Measurements from ENCODE around the gene PAX8.

Gene PAX8

DNA sequence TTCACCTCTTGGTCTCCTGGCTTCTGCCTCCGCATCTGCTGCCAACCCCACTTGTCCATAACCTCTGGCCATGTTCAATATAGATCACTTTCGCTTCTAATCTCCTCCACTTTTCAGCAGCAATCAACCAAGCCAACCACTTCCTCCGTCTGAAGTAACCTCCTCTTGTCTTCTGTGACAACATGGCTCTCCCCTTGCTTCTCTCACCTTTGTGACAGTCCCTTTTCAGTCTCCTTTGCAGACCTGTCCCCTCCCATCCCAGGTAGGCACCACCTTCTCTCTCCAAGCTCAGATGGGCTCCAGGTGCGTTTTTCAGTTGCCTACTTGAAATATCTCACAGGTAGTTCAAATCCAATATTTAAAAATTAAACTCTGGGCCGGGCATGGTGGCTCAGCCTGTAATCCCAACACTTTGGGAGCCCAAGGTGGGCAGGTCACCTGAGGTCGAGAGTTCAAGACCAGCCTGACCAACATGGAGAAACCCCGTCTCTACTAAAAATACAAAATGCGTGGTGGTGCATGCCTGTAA is 109.7 kb downstream of the PAX8 start:
- Histone ChIP-seq H3K4me1 (ENCODE audit: control insufficient read depth, insufficient read depth, low read length, poor library complexity, severe bottlenecking) (peaks cover 64% of the 10 kb centered on the region), H3K4me3 (ENCODE audit: insufficient read depth, low read depth, low read length, poor library complexity, severe bottlenecking) (peak overlapping the region; percentile 37), H3K27me3 (replicated peaks; ENCODE audit: control insufficient read depth, insufficient read depth, low read length, poor library complexity, severe bottlenecking) (no peaks in the 10 kb centered on the region), H3K9me3 (ENCODE audit: control insufficient read depth, low read length) (no peaks in the 10 kb centered on the region), H3K27ac (ENCODE audit: insufficient read depth, low read length, poor library complexity, severe bottlenecking) (peak overlapping the region; percentile 56), H3K36me3 (ENCODE audit: control insufficient read depth, insufficient read depth, low read length) (no peaks in the 10 kb centered on the region)
- DNase-seq: no peak

DNA sequence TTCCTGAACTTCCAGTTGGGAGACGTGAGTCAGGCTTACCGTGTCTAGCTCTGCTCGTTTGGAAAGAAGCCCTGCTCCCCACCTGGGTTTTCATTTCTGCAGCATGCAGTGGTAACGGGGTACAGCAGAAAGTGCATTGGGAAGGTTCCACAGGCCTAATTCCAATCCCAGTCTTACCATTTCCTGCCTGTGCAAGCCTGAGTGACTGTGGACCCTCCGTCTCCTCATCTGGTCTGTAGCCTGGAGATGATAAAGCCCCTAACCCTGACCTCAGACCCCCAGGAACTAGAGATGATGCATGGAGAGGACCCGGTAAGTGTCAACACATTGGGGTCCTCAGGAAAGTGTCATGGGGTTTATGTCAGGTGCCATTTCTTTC is 110.8 kb downstream of the PAX8 start:
- H3K4me3 ChIP-seq (ENCODE audit: insufficient read depth, low read depth, low read length, poor library complexity, severe bottlenecking): peak overlapping the region; percentile 37
- H3K4me1 ChIP-seq (ENCODE audit: control insufficient read depth, insufficient read depth, low read length, poor library complexity, severe bottlenecking): peaks cover 56% of the 10 kb centered on the region
- no peaks in the 10 kb centered on the region for H3K36me3 ChIP-seq (ENCODE audit: control insufficient read depth, insufficient read depth, low read length)
- H3K9me3 ChIP-seq (ENCODE audit: control insufficient read depth, low read length): no peaks in the 10 kb centered on the region
- no peak for DNase-seq
- H3K27me3 ChIP-seq (replicated peaks; ENCODE audit: control insufficient read depth, insufficient read depth, low read length, poor library complexity, severe bottlenecking): no peaks in the 10 kb centered on the region
- H3K27ac ChIP-seq (ENCODE audit: insufficient read depth, low read length, poor library complexity, severe bottlenecking): peak overlapping the region; percentile 56

- H3K27me3 ChIP-seq (replicated peaks; ENCODE audit: control insufficient read depth, insufficient read depth, low read length, poor library complexity, severe bottlenecking): no peaks in the 10 kb centered on the region
- no peak for DNase-seq
- peaks cover 55% of the 10 kb centered on the region for H3K4me1 ChIP-seq (ENCODE audit: control insufficient read depth, insufficient read depth, low read length, poor library complexity, severe bottlenecking)
- H3K36me3 ChIP-seq (ENCODE audit: control insufficient read depth, insufficient read depth, low read length): no peaks in the 10 kb centered on the region
- H3K9me3 ChIP-seq (ENCODE audit: control insufficient read depth, low read length): no peaks in the 10 kb centered on the region
- peak overlapping the region; percentile 56 for H3K27ac ChIP-seq (ENCODE audit: insufficient read depth, low read length, poor library complexity, severe bottlenecking)
- H3K4me3 ChIP-seq (ENCODE audit: insufficient read depth, low read depth, low read length, poor library complexity, severe bottlenecking): peak overlapping the region; percentile 12
Observed at GRCh38 chr2:113167115-113167932, 111.4 kb downstream of the PAX8 start.

- Histone ChIP-seq H3K4me1 (ENCODE audit: control insufficient read depth, insufficient read depth, low read length, poor library complexity, severe bottlenecking) (peaks cover 48% of the 10 kb centered on the region), H3K27ac (ENCODE audit: insufficient read depth, low read length, poor library complexity, severe bottlenecking) (no peak overlapping the region)
- DNase-seq: no peak
Observed at GRCh38 chr2:113166187-113166645, 112.5 kb downstream of the PAX8 start.

More at GRCh38 chr2:113166187-113166645, 112.5 kb downstream of the PAX8 start:
- Histone ChIP-seq H3K4me3 (ENCODE audit: insufficient read depth, low read depth, low read length, poor library complexity, severe bottlenecking) (no peak overlapping the region), H3K27me3 (replicated peaks; ENCODE audit: control insufficient read depth, insufficient read depth, low read length, poor library complexity, severe bottlenecking) (no peaks in the 10 kb centered on the region), H3K36me3 (ENCODE audit: control insufficient read depth, insufficient read depth, low read length) (no peaks in the 10 kb centered on the region), H3K9me3 (ENCODE audit: control insufficient read depth, low read length) (no peaks in the 10 kb centered on the region)

All from effector memory CD4-positive, alpha-beta T cell (primary cell).